ENCODE data around the gene RAB33A.
"Not testable (repeated sequence)": the region's sequence is repeated elsewhere in the genome, so short reads cannot be mapped to it uniquely, and the experiment has no call there.

Gene RAB33A

DNA sequence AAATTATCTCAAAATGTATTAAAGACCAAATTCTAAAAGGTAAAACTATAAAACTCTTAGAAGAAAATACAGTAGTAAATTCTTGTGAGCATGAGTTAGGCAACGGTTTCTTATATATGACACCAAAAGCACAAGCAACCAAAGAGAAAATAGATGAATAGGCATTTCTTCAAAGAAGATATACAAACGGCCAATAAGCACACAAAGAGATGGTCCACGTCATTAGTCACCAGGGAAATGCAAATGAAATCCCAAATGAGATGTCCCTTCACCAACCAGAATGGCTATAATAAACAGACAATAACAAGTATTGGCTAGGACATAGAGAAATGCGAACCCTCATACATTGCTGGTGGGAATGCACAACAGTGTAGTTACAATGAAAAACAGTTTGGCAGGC is 44.6 kb downstream of the RAB33A start:
- Histone ChIP-seq H3K36me3 (ENCODE audit: insufficient read depth, low read length) (peaks cover 87% of the 10 kb centered on the region), H3K4me3 (no peak overlapping the region), H3K27ac (no peak overlapping the region; the same call in 1 of the 2 replicates), H3K9me3 (ENCODE audit: low read depth, low read length) (no peaks in the 10 kb centered on the region), H3K9ac (ENCODE audit: insufficient read length) (no peak overlapping the region)
- TF ChIP-seq POLR2AphosphoS5 (IDR thresholded peaks at IDR 0.05; ENCODE audit: borderline replicate concordance, low read depth, low read length) = no peak
- TF ChIP-seq FOXP2 (optimal IDR thresholded peaks at IDR 0.05; ENCODE audit: control extremely low read depth, extremely low read length, insufficient read depth) = no peak
- TF ChIP-seq EZH2 (IDR thresholded peaks at IDR 0.05) = no peak
- no peak for DNase-seq (ENCODE audit: low read depth, low spot score)

DNA sequence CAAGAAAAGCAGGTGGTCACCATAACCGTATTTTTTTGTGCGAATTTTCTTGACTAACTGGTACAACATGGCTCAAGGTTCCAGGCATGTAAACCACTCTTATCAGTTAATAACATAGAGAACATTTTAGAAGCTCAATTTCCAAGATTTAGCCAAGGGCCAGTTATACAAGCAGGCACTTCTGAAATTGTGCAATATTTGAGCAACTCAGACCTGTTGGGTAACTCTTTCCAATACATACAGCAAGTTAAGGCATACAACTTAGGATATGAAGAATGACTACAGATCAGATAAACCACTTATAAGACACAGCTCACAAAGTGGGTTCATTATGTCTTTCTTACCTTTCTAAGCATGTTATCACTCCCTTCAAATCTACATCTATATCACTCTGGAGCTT is 53.0 kb downstream of the RAB33A start:
- Histone ChIP-seq H3K9me3 (ENCODE audit: low read depth, low read length) (no peaks in the 10 kb centered on the region), H3K9ac (ENCODE audit: insufficient read length) (no peak overlapping the region), H3K4me3 (no peak overlapping the region), H3K36me3 (ENCODE audit: insufficient read depth, low read length) (peaks cover 72% of the 10 kb centered on the region), H3K27ac (no peak overlapping the region)
- TF ChIP-seq POLR2AphosphoS5 (IDR thresholded peaks at IDR 0.05; ENCODE audit: borderline replicate concordance, low read depth, low read length) (no peak), EZH2 (IDR thresholded peaks at IDR 0.05) (no peak), FOXP2 (optimal IDR thresholded peaks at IDR 0.05; ENCODE audit: control extremely low read depth, extremely low read length, insufficient read depth) (no peak)
- no peak for DNase-seq (ENCODE audit: low read depth, low spot score)

DNA sequence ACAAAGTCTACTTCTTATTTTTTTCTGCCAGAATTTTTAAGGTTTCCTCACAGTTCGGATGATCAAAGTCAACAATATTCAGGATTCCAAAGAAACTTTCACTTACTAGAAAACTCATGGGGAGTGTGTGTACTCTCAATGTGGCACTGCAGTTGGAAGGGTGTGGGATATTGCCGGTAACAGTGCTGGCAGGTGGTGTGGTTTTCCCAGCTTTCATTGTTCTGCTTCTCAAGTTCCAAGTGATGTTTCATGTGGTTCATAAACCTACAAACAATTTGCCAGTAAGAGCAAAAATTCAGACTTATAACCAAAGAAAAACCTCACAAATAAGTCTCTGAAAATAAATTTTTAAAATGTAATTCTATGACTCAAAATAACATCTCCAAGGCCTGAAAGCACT is 57.1 kb downstream of the RAB33A start:
- H3K4me3 ChIP-seq = no peak overlapping the region
- H3K9me3 ChIP-seq (ENCODE audit: low read depth, low read length) = no peaks in the 10 kb centered on the region
- TF ChIP-seq POLR2AphosphoS5 (IDR thresholded peaks at IDR 0.05; ENCODE audit: borderline replicate concordance, low read depth, low read length) (no peak), EZH2 (IDR thresholded peaks at IDR 0.05) (no peak), FOXP2 (optimal IDR thresholded peaks at IDR 0.05; ENCODE audit: control extremely low read depth, extremely low read length, insufficient read depth) (no peak)
- H3K9ac ChIP-seq (ENCODE audit: insufficient read length) = no peak overlapping the region
- H3K27ac ChIP-seq = no peak overlapping the region
- no peak for DNase-seq (ENCODE audit: low read depth, low spot score)
- peaks cover 88% of the 10 kb centered on the region for H3K36me3 ChIP-seq (ENCODE audit: insufficient read depth, low read length)

DNA sequence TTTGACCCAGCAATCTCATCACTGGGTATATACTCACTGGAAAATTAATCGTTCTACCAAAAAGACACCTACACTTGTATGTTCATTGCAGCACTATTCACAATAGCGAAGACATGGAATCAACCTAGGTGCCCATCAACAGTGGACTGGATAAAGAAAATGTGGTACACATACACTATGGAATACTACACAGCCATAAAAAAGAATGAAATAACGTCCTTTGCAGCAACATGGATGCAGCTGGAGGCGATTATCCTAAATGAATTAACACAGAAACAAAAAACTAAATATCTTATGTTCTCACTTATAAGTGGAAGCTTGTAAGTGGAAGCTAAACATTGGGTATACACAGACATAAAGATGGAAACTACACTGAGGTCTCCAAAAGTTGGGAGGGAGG is 59.4 kb downstream of the RAB33A start:
- not testable (repeated sequence) for H3K27ac ChIP-seq; DNase-seq (ENCODE audit: low read depth, low spot score); H3K4me3 ChIP-seq; H3K9ac ChIP-seq (ENCODE audit: insufficient read length); H3K9me3 ChIP-seq (ENCODE audit: low read depth, low read length)
- peaks cover 85% of the 10 kb centered on the region for H3K36me3 ChIP-seq (ENCODE audit: insufficient read depth, low read length)
